ENCODE results near the gene PRRT1. TPM values are rescaled to one million over a fixed set of nuclear protein-coding genes. Genes with fewer than 3 reads are reported as not detected.
"Not testable (repeated sequence)": the region's sequence is repeated elsewhere in the genome, so short reads cannot be mapped to it uniquely, and the experiment has no call there.

PRRT1 gene
- total and polyA plus RNA-seq, 11 donors = 0.28 to 1.1 (median 0.62) TPM

GRCh38 chr6:32146687-32147086 lies 5.1 kb downstream of the PRRT1 start:
- H3K36me3 ChIP-seq = peaks cover 0 to 5% (median 0%) of the 10 kb centered on the region in 9 donors
- H3K9me3 ChIP-seq = no peaks in the 10 kb centered on the region
- WGBS, 4 donors = 29 to 39% (median 35%) methylated on average over 4 of the region's 4 CpGs
- no peak for TF ChIP-seq POLR2A (IDR thresholded peaks at IDR 0.05)
- TF ChIP-seq, protein P1, sequence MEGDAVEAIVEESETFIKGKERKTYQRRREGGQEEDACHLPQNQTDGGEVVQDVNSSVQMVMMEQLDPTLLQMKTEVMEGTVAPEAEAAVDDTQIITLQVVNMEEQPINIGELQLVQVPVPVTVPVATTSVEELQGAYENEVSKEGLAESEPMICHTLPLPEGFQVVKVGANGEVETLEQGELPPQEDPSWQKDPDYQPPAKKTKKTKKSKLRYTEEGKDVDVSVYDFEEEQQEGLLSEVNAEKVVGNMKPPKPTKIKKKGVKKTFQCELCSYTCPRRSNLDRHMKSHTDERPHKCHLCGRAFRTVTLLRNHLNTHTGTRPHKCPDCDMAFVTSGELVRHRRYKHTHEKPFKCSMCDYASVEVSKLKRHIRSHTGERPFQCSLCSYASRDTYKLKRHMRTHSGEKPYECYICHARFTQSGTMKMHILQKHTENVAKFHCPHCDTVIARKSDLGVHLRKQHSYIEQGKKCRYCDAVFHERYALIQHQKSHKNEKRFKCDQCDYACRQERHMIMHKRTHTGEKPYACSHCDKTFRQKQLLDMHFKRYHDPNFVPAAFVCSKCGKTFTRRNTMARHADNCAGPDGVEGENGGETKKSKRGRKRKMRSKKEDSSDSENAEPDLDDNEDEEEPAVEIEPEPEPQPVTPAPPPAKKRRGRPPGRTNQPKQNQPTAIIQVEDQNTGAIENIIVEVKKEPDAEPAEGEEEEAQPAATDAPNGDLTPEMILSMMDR (IDR thresholded peaks at IDR 0.05) = no peak
- no peak for DNase-seq
- peaks cover 0 to 34% (median 6%) of the 10 kb centered on the region in 9 donors for H3K27me3 ChIP-seq
- no peak for ATAC-seq
- intact Hi-C loops (cut with DNase I) = loop anchor here in 1 of 10 donors (2.0 kb wide), 1 partner anchor 14 kb away; no protein-coding TSS in a partner anchor
- H3K4me3 ChIP-seq = no peak overlapping the region
- peaks cover 0 to 12% (median 1%) of the 10 kb centered on the region in 12 donors for H3K4me1 ChIP-seq
- H3K27ac ChIP-seq = no peak overlapping the region

GRCh38 chr6:32146287-32146686 lies 5.5 kb downstream of the PRRT1 start:
- no peak for ATAC-seq
- H3K36me3 ChIP-seq = peaks cover 0 to 5% (median 0%) of the 10 kb centered on the region in 9 donors
- TF ChIP-seq, protein P1 (IDR thresholded peaks at IDR 0.05) = no peak
- no peak for TF ChIP-seq POLR2A (IDR thresholded peaks at IDR 0.05)

DNA sequence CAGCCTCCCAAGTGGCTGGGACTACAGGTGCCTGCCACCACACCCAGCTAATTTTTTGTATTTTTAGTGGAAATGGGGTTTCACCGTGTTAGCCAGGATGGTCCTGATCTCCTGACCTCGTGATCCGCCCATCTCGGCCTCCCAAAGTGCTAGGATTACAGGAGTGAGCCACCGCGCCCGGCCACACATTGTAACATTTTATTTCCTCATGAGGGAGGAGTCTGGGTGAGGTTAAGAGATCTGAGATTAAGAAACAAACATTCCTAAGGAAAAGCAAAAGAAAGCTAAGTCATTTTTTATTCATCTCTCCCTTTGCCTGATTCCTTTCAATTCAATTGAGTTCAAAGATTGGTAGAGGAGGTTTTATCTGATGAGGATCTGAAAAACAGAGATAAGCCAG lies 7.5 kb downstream of the PRRT1 start:
- WGBS, 4 donors = 73 to 88% (median 82%) methylated on average over 7 of the region's 7 CpGs

More at GRCh38 chr6:32146287-32146686, 5.5 kb downstream of the PRRT1 start:
- intact Hi-C loops (cut with DNase I) = loop anchor here in 1 of 10 donors (2.0 kb wide), 1 partner anchor 13 kb away; no protein-coding TSS in a partner anchor
- DNase-seq = no peak
- peaks cover 0 to 34% (median 6%) of the 10 kb centered on the region in 9 donors for H3K27me3 ChIP-seq
- no peak overlapping the region for H3K27ac ChIP-seq
- H3K9me3 ChIP-seq = no peaks in the 10 kb centered on the region
- peaks cover 0 to 8% (median under 1%) of the 10 kb centered on the region in 12 donors for H3K4me1 ChIP-seq
- WGBS, 4 donors = 54 to 88% (median 59%) methylated on average over 1 of the region's 1 CpG
- H3K4me3 ChIP-seq = no peak overlapping the region

GRCh38 chr6:32140420-32141046 lies 11.2 kb downstream of the PRRT1 start:
- no peaks in the 10 kb centered on the region for H3K36me3 ChIP-seq
- H3K4me3 ChIP-seq = no peak overlapping the region
- intact Hi-C loops (cut with DNase I) = no loop called here
- DNase-seq = no peak
- no peak overlapping the region for H3K27ac ChIP-seq
- no peak for ATAC-seq
- no peaks in the 10 kb centered on the region for H3K9me3 ChIP-seq
- WGBS, 4 donors = 38 to 51% (median 47%) methylated on average over 5 of the region's 5 CpGs
- H3K27me3 ChIP-seq = no peaks in the 10 kb centered on the region
- H3K4me1 ChIP-seq = no peaks in the 10 kb centered on the region
- TF ChIP-seq, protein P1 (IDR thresholded peaks at IDR 0.05) = no peak
- TF ChIP-seq POLR2A (IDR thresholded peaks at IDR 0.05) = no peak

More for the DNA sequence above, 7.5 kb downstream of the PRRT1 start:
- H3K4me1 ChIP-seq; H3K9me3 ChIP-seq; H3K27ac ChIP-seq; DNase-seq; ATAC-seq; intact Hi-C loops (cut with DNase I); H3K4me3 ChIP-seq; H3K36me3 ChIP-seq: not testable (repeated sequence)
- H3K27me3 ChIP-seq = peaks cover 0 to 17% (median 6%) of the 10 kb centered on the region in 9 donors
